C4-2B (cell line): ENCODE results near the gene ADCY9.

Experiments used
- ZFX ChIP-seq: fragments of 450-650 bp; IDR thresholded peaks from 2 replicates; pipeline ENCODE4 v1.6.1; 2017
- TF ChIP-seq, protein P1 (sequence below): fragments of 450-650 bp; conservative IDR thresholded peaks from 2 replicates; pipeline ENCODE4 v1.5.1; 2017; ENCODE audit warnings: mild to moderate bottlenecking

DNA sequence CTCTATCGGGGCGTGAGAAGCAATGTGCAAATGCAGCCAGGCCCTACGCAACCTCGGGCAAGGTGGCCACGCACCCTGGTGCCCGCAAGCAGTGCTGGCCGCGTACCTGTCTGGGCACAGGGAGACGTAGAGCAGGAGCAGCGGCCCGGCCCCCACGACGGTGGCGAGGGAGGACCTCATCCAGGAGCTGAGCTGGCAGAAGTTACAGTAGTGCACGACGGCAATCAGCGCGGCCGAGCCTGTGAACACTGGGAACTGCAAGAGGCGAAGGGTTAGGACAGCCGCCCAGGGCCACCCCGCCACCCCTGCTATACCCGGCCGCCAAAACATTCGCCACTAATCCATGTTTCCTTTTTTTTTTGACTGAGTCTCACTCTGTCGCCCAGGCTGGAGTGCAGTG, 138.9 kb downstream of the ADCY9 start:
- TF ChIP-seq, protein P1, sequence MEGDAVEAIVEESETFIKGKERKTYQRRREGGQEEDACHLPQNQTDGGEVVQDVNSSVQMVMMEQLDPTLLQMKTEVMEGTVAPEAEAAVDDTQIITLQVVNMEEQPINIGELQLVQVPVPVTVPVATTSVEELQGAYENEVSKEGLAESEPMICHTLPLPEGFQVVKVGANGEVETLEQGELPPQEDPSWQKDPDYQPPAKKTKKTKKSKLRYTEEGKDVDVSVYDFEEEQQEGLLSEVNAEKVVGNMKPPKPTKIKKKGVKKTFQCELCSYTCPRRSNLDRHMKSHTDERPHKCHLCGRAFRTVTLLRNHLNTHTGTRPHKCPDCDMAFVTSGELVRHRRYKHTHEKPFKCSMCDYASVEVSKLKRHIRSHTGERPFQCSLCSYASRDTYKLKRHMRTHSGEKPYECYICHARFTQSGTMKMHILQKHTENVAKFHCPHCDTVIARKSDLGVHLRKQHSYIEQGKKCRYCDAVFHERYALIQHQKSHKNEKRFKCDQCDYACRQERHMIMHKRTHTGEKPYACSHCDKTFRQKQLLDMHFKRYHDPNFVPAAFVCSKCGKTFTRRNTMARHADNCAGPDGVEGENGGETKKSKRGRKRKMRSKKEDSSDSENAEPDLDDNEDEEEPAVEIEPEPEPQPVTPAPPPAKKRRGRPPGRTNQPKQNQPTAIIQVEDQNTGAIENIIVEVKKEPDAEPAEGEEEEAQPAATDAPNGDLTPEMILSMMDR = no peak
- no peak for TF ChIP-seq ZFX
